NOMO-1 treated with DMSO at 0.1 percent for 48 hours (cell line): ENCODE measurements around the gene MRPL34.
A peak's percentile ranks its signal among the peaks of the same experiment; 100 is the strongest.

ENCODE experiments used
- DNase-seq: peaks from one replicate; lab custom pipeline; 2025; ENCODE audit not compliant: unreplicated experiment; lab: John Stamatoyannopoulos, UW

The MRPL34 gene

DNA sequence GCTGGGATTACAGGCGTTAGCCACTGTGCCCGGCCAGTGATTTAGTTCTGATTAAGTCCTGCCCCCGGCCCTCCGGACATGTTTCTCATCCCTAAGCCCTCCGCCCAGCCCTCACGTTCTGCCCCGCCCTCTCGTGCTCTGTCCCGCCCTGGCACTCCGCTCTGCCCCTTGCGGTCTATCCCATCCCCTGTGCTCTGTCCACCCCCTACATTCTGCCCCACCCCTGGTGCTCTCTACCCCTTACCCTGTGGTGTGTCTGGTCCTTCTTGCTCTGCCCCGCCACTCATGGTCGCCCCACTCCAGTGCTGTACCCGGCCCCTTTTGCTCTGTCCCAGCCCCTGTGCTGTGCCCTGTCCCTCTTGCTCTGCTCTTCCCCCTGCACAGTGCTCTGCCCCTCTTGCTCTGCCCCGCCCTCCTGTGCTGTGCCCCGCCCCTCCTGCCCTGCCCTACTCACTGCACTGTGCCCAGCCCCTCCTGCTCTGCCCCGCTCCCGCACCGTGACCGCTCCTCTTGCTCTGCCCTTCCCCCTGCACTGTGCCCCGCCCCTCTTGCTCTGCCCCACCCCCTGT, 34.7 kb downstream of the MRPL34 start:
- DNase-seq, result no peak

DNA sequence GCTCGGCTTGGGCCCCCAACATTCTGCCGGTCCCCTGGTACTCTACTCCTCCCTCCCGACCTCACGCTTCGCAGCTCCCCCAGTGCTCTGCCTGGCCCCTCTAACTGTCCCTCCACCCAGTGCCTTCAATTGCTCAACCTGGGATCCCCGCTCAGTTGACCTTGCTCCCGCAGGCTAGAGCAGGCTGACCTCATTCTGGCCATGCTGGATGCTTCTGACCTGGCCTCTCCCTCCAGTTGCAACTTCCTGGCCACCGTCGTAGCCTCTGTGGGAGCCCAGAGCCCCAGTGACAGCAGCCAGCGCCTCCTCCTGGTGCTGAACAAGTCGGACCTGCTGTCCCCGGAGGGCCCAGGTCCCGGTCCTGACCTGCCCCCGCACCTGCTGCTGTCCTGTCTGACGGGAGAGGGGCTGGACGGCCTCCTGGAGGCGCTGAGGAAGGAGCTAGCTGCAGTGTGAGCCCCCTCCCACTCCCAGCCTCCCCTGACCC, 35.2 kb downstream of the MRPL34 start:
- DNase-seq, result no peak

DNA sequence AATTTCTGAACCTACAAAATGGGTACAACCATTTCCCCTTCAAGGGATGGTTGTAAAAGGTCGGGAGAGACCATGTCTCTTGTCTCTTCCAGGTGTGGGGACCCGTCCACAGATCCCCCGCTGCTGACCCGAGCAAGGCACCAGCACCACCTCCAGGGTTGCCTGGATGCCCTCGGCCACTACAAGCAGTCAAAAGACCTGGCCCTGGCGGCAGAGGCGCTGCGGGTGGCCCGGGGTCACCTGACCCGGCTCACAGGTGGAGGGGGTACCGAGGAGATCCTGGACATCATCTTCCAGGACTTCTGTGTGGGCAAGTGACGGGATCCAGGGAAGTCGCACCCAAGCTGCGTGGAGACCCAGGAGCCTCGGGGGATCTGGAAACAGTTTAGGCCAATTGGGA, 35.7 kb downstream of the MRPL34 start:
- no peak for DNase-seq

DNA sequence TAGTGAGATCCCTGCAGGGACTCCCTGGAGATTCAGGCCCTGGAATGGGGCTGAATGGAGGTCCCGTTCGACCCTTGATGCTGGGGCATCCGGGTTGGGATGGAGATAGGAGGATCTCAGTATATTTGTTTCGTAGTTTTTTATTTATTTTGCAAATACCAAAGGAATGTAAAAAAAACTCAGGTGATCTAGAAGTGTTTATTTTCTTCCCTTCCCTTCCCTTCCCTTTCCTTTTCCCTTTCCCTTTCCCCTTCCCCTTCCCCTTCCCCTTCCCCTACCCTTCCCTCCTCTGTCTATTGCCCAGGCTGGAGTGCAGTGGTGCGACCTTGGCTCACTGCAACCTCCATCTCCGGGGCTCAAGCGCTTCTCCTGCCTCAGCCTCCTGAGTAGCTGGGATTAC, 36.2 kb downstream of the MRPL34 start:
- no peak for DNase-seq

DNA sequence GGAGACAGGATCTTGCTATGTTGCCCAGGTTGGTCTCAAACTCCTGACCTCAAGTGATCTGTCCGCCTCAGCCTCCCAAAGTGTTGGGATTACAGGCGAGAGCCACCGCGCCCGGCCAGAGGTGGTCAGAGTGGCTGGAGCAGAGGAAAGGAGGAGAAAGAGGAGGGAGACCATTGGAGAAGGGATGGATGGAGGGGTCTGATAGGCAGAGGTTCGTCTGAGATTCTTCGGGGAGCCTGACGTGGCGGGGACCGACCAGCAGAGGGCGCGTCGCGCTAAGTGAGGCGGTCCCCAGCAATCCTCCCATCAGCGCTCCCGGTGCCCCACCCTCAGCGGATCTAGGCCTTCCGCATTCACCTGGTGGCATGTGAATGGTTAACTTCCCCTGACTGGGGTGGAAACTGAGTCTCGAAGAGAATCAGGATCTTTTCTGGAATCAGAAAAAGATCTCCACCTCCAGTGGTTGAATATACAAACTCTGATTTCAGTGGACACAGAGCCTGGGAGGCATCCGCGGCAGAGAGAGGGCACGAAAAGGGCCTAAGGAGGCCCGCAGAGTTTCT, 40.5 kb downstream of the MRPL34 start:
- peak; percentile 56 for DNase-seq

DNA sequence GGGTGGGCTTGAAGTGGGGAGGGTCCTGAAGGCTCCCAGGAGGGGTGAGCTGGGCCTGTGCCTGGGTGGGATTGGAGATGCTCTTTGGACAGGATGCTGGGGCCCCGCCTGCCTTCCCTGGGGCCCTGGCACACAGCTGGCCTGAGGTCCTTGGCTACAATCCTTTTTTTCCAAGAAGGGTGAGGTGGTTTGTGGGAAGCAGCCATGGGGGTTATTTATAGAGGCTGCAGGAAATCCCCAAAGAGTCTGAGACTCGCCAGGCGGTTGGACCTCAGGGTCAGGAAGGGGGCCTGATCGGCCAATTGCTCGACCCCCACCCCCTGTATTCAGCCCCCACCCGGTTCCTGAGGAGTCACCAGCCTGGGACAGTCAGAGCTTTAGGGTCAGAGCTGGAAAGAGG, 41.7 kb downstream of the MRPL34 start:
- DNase-seq, result no peak

DNA sequence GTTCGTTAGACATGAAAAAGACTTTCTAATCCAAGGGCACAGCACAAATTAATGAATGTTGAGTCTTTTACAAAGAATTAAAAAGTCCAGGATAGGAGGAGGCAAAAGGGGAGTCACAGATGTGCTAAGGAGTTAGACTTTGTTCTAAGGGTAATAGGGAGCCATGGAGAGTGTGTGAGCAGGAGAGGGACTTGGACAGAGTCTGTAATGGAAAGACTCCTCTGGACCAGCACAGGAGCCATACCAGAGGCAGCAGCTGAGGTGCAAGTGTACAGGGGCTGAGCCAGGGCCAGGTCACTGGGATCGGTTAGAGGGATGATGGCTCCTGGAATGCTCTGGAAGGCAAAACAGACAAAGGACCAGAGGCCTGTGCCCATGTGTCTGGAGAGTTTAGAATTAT, 42.2 kb downstream of the MRPL34 start:
- no peak for DNase-seq

DNA sequence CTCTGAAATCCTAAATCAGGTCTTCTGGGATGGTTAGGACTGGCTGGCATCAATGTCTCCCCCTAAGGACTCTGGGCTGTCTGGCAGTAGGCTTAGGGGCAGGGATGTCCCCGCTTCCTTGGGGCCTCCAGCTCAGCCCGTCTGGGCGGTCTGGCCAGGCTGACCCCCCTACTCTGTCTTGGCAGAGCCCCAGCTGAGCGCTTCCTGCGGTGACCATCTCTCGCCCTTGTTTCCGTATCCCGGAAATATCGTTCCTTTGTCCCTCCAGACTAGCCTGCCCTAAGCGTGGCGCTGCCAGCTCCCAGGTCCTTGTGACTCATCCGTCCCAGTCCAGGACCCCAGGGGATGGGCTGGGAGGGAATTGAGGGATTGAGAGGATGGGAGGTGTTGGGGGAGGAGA, 43.0 kb downstream of the MRPL34 start:
- no peak for DNase-seq

DNA sequence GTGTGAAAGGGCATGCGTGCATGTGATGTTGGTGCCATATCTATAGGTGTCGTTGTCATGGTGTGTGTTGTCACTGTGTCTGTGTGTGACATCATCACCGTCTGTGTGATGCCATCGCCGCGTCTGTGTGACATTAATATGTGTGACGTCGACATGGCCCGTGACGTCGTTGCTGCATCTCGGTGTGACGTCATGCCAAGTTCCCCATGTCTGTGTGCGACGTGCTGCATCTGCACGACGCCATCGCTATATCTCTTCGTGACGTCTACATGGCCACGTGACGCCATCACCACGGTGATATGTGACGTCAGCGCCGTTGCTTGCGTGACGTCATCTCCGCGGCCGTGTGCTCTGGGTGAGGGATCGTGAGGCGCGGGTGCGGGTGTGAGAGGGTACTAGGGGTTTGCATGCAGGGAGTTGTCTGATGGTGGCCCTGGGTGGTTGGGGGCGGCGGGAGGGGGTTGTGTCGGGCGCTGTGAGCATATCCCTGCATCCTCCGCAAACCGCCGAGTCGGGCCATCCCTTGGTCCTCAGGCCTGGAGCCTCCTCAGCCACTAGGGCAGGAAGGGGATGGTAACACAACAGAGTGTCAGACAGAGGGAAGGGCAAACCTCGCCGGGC, 46.3 kb downstream of the MRPL34 start:
- no peak for DNase-seq

DNA sequence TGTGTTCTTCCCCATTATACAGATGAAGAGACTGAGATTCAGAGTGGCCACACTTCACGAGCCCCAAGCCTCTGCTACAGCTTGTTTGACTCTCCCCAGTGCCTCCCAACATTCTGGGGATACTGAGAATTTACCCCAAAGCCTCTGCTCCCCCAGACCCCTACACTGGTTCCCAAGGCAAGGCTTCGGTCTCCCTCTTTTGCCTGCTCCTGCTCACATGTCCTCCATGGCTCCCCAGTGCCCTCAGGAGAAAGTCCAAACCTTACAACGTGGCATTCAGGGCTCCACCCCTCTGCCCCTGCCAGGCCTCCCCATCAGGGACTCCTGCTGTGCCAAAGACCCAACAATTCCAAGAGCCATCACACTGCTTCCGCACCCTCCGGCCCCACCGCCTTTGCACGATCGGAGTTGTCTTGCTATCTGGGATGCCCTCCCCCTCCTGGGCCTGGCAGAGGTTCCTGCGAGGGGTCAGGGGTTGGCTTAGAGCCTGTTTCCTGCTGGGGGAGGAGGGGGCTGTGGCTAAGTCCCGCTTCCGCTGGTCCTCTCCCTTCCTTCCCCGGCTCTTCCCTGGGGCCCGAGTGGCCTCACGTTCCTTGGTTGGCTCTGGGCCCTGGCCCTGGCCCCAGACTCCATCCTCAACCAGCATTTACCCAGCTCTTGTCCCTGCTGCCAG, 47.1 kb downstream of the MRPL34 start:
- DNase-seq, result no peak

DNA sequence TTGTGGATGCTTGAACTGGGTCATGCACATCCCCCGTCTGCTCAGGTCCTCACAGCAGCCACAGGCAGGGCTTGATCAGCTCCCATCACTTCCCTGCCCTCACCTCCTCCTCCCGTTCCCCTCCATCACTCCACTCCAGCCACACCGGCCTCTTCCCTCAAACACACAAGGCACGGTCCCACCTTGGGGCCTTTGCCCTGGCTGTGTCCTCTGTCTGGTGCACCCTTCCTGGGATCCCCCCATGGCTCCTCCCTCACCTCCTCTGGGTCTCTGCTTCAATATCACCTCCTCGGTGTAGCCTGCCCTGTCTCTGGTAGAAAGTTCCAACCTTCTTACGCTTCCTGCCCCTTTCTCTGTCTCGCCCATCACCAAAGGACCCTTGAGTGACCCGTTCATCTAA, 47.7 kb downstream of the MRPL34 start:
- DNase-seq, result no peak
